CD14-positive monocyte (primary cell): ENCODE results near the gene SPO11. TPM values are rescaled to one million over a fixed set of nuclear protein-coding genes. Genes with fewer than 3 reads are reported as not detected.

Experiments
- DNase-seq, 3 donors: peaks; one replicate each; pipeline ENCODE4 v3.0.0-alpha.2; 2011 to 2022
- H2AFZ ChIP-seq: 2 replicates; pipeline ENCODE4 v1.6.0; 2012; ENCODE audit warnings: mild to moderate bottlenecking, low read depth, low read length, inconsistent platforms; ENCODE audit not compliant: insufficient read depth, poor library complexity, severe bottlenecking
- H3K27ac ChIP-seq, 2 donors: 1 replicate in 1 of 2; 2 replicates in 1 of 2; pipeline ENCODE4 v1.5.1; 2012 to 2013; ENCODE audit warnings: low read length in 2 of 2, control low read depth in 1 of 2, inconsistent platforms in 1 of 2, low read depth in 1 of 2, mild to moderate bottlenecking in 1 of 2
- H3K27me3 ChIP-seq, 2 donors: one replicate each; pipeline versions ENCODE4 v1.6.0 to v1.6.1; 2011 to 2013; ENCODE audit warnings: low read length in 2 of 2; ENCODE audit not compliant: control insufficient read depth in 2 of 2, insufficient read depth in 2 of 2
- H3K36me3 ChIP-seq, 2 donors: replicated peaks in 1 of 2; 1 replicate in 1 of 2; 2 replicates in 1 of 2; pipeline versions ENCODE4 v1.5.1 to v1.6.1; 2012 to 2013; ENCODE audit warnings: low read length in 2 of 2, control low read depth in 1 of 2, inconsistent platforms in 1 of 2, mild to moderate bottlenecking in 1 of 2; ENCODE audit not compliant: insufficient read depth in 2 of 2, control insufficient read depth in 1 of 2
- H3K4me1 ChIP-seq, 2 donors: 1 replicate in 1 of 2; 2 replicates in 1 of 2; pipeline versions ENCODE4 v1.5.1 to v1.6.1; 2012 to 2013; ENCODE audit warnings: low read length in 2 of 2, control low read depth in 1 of 2, inconsistent platforms in 1 of 2, mild to moderate bottlenecking in 1 of 2, moderate library complexity in 1 of 2; ENCODE audit not compliant: insufficient read depth in 2 of 2, control insufficient read depth in 1 of 2
- H3K4me2 ChIP-seq: replicated peaks from 2 replicates; pipeline ENCODE3; 2012; ENCODE audit warnings: low read length, moderate library complexity, mild to moderate bottlenecking; ENCODE audit not compliant: poor library complexity, severe bottlenecking; ENCODE audit errors: extremely low read depth
- H3K4me3 ChIP-seq, 3 experiments: fragments of 200-600 bp in 1 of 3; sonication (generic) in 1 of 3; replicated peaks in 1 of 3; 1 replicate in 2 of 3; 2 replicates in 1 of 3; pipeline ENCODE4 v1.5.1; 2011 to 2013; ENCODE audit warnings: low read length in 3 of 3, mild to moderate bottlenecking in 3 of 3, control low read depth in 2 of 3, low read depth in 2 of 3, inconsistent platforms in 1 of 3, moderate library complexity in 1 of 3
- H3K79me2 ChIP-seq: 2 replicates; pipeline ENCODE4 v1.6.0; 2012; ENCODE audit warnings: mild to moderate bottlenecking, control low read depth, inconsistent platforms, low read length, moderate library complexity; ENCODE audit not compliant: insufficient read depth
- H3K9ac ChIP-seq: 2 replicates; pipeline ENCODE4 v1.6.0; 2017; ENCODE audit warnings: low read length, mild to moderate bottlenecking; ENCODE audit not compliant: insufficient read depth, poor library complexity, severe bottlenecking
- H3K9me3 ChIP-seq, 2 donors: replicated peaks in 1 of 2; 1 replicate in 1 of 2; 2 replicates in 1 of 2; pipeline versions ENCODE4 v1.5.1 to v1.6.1; 2012 to 2013; ENCODE audit warnings: low read length in 2 of 2, control low read depth in 1 of 2; ENCODE audit not compliant: control insufficient read depth in 1 of 2, insufficient read depth in 1 of 2
- H4K20me1 ChIP-seq: 2 replicates; pipeline ENCODE4 v1.6.0; 2012; ENCODE audit warnings: mild to moderate bottlenecking, low read length, control low read depth, moderate library complexity; ENCODE audit not compliant: insufficient read depth
- H3K27ac Mint-ChIP-seq, 7 donors: one replicate each; pipeline ENCODE4 v1.8.0; 2020; ENCODE audit warnings: mild to moderate bottlenecking in 7 of 7, mixed read lengths in 7 of 7, moderate library complexity in 6 of 7, inconsistent platforms in 2 of 7
- H3K27me3 Mint-ChIP-seq, 3 donors: one replicate each; pipeline ENCODE4 v1.8.0; 2021 to 2022; ENCODE audit warnings: low read depth in 3 of 3, mild to moderate bottlenecking in 3 of 3, mixed read lengths in 3 of 3, moderate library complexity in 3 of 3, inconsistent platforms in 1 of 3
- H3K36me3 Mint-ChIP-seq, 2 donors: one replicate each; pipeline ENCODE4 v1.8.0; 2020; ENCODE audit warnings: mixed read lengths in 2 of 2, inconsistent platforms in 1 of 2, mild to moderate bottlenecking in 1 of 2
- H3K4me1 Mint-ChIP-seq: one replicate; pipeline ENCODE4 v1.8.0; 2020; ENCODE audit warnings: mild to moderate bottlenecking, mixed read lengths
- H3K4me3 Mint-ChIP-seq, 2 donors: one replicate each; pipeline ENCODE4 v1.8.0; 2020; ENCODE audit warnings: mild to moderate bottlenecking in 2 of 2, mixed read lengths in 2 of 2, moderate library complexity in 1 of 2
- H3K9me3 Mint-ChIP-seq, 7 donors: one replicate each; pipeline ENCODE4 v1.8.0; 2020 to 2022; ENCODE audit warnings: mixed read lengths in 7 of 7, mild to moderate bottlenecking in 6 of 7, moderate library complexity in 6 of 7, inconsistent platforms in 2 of 7
- WGBS: methylation state at CpG from one replicate; pipeline ENCODE4 v1.1.5; 2013; ENCODE audit warnings: missing lambda C conversion rate; ENCODE audit not compliant: insufficient coverage; 5-methylcytosine and 5-hydroxymethylcytosine counted together
- intact Hi-C, 2 donors: fragments of 100-400 bp; cut with micrococcal nuclease; formaldehyde crosslinking; loops; one replicate each; pipeline versions ENCODE4 v1.15.0 to v1.15.1; 2023
- polyA plus RNA-seq, 3 donors: library from polyadenylated mRNA; depleted of rRNA in 1 of 3; unstranded in 2 of 3; stranded (reverse) in 1 of 3; fragments of 300-500 nt in 2 of 3; fragments of >200 nt in 1 of 3; fragmentation: Illumina TruSeq in 2 of 3; gene quantifications; 1 replicate in 2 of 3; 2 replicates in 1 of 3; pipeline ENCODE4 v1.2.3, GENCODE V29; 2012 to 2021
- TF ChIP-seq, protein P1 (sequence below): fragments of 200-600 bp; IDR thresholded peaks from one replicate; pipeline ENCODE4 v1.8.0; 2022; ENCODE audit warnings: antibody characterized with exemption, mild to moderate bottlenecking

The SPO11 gene
- polyA plus RNA-seq, 3 donors: not detected

- Mint-ChIP-seq H3K27me3 (peaks cover 8 to 24% (median 15%) of the 10 kb centered on the region in 3 donors), H3K9me3 (no peaks in the 10 kb centered on the region), H3K4me1 (no peaks in the 10 kb centered on the region), H3K4me3 (peak overlapping the region in 1 of 2 donors; percentile 7), H3K36me3 (no peaks in the 10 kb centered on the region), H3K27ac (no peak overlapping the region)
- Histone ChIP-seq H3K27ac (no peak overlapping the region), H3K4me1 (no peaks in the 10 kb centered on the region), H3K79me2 (no peaks in the 10 kb centered on the region), H4K20me1 (no peaks in the 10 kb centered on the region), H3K9me3 (no peaks in the 10 kb centered on the region), H3K4me2 (no peak overlapping the region), H3K9ac (no peak overlapping the region), H3K27me3 (peaks cover 22 to 26% of the 10 kb centered on the region in 2 donors), H3K36me3 (no peaks in the 10 kb centered on the region), H3K4me3 (no peak overlapping the region), H2AFZ (no peak overlapping the region)
- 80% methylated on average over 1 of the region's 2 CpGs for WGBS
- intact Hi-C loops: no loop called here
- DNase-seq: no peak
- TF ChIP-seq, protein P1, sequence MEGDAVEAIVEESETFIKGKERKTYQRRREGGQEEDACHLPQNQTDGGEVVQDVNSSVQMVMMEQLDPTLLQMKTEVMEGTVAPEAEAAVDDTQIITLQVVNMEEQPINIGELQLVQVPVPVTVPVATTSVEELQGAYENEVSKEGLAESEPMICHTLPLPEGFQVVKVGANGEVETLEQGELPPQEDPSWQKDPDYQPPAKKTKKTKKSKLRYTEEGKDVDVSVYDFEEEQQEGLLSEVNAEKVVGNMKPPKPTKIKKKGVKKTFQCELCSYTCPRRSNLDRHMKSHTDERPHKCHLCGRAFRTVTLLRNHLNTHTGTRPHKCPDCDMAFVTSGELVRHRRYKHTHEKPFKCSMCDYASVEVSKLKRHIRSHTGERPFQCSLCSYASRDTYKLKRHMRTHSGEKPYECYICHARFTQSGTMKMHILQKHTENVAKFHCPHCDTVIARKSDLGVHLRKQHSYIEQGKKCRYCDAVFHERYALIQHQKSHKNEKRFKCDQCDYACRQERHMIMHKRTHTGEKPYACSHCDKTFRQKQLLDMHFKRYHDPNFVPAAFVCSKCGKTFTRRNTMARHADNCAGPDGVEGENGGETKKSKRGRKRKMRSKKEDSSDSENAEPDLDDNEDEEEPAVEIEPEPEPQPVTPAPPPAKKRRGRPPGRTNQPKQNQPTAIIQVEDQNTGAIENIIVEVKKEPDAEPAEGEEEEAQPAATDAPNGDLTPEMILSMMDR: no peak
Measured at GRCh38 chr20:57341663-57342062, 12.1 kb downstream of the SPO11 start.

- TF ChIP-seq, protein P1: no peak
- Histone ChIP-seq H3K36me3 (no peaks in the 10 kb centered on the region), H3K27me3 (peaks cover 24 to 32% of the 10 kb centered on the region in 2 donors), H3K9ac (no peak overlapping the region), H3K4me1 (no peaks in the 10 kb centered on the region), H3K4me2 (no peak overlapping the region), H3K27ac (no peak overlapping the region), H3K79me2 (no peaks in the 10 kb centered on the region), H3K4me3 (no peak overlapping the region), H4K20me1 (no peaks in the 10 kb centered on the region), H2AFZ (no peak overlapping the region), H3K9me3 (no peaks in the 10 kb centered on the region)
- H3K27me3 Mint-ChIP-seq: peaks cover 11 to 34% (median 18%) of the 10 kb centered on the region in 3 donors
- H3K36me3 Mint-ChIP-seq: no peaks in the 10 kb centered on the region
- no peaks in the 10 kb centered on the region for H3K9me3 Mint-ChIP-seq
- no peak overlapping the region for H3K27ac Mint-ChIP-seq
- no peak for DNase-seq
- intact Hi-C loops: no loop called here
- H3K4me3 Mint-ChIP-seq: no peak overlapping the region
- WGBS: no CpG with 5 or more reads among the region's 2 CpGs
- H3K4me1 Mint-ChIP-seq: no peaks in the 10 kb centered on the region
Measured at GRCh38 chr20:57342829-57343228, 13.2 kb downstream of the SPO11 start.
